GM12878 (cell line): Measurements from ENCODE around the gene TMEM253. TPM values are rescaled to one million over a fixed set of nuclear protein-coding genes. Genes with fewer than 3 reads are reported as not detected.

Experiments used
- ATAC-seq: fragments of 200-7000 bp; cut with Tn5 transposase; 3 replicates; pipeline ENCODE4 v1.9.1; 2020; ENCODE audit warnings: mild to moderate bottlenecking, moderate library complexity
- BruUV-seq: library from RNA; stranded (reverse); fragments of 400-500 nt; replicated peaks from 2 replicates; lab custom pipeline; 2021; lab: Mats Ljungman, UMichigan
- CTCF ChIA-PET: fragments of 300-600 bp; sonication (Branson Sonifier 250); formaldehyde crosslinking; extraction: SDS; loops from one replicate; lab custom pipeline; 2021; ENCODE audit warnings: inconsistent platforms; lab: Yijun Ruan, JAX
- POLR2A ChIA-PET: fragments of 350-600 bp; formaldehyde crosslinking; extraction: SDS; loops from one replicate; lab custom pipeline; 2021; ENCODE audit warnings: inconsistent platforms; lab: Charles Lee
- RAD21 ChIA-PET: fragments of 300-600 bp; sonication (Branson Sonifier 250); formaldehyde crosslinking; loops from one replicate; lab custom pipeline; 2023; ENCODE audit warnings: antibody characterized with exemption; ENCODE audit not compliant: unreplicated experiment; lab: Charles Lee
- SMC1A ChIA-PET: fragments of 300-600 bp; sonication (Branson Sonifier 250); formaldehyde crosslinking; loops from one replicate; lab custom pipeline; 2023; ENCODE audit not compliant: unreplicated experiment, uncharacterized antibody; lab: Charles Lee
- DNase-seq: peaks from one replicate; pipeline ENCODE4 v3.0.0-alpha.2; 2011; ENCODE audit warnings: low read depth, low spot score
- FAIRE-seq: peaks from 3 replicates; lab custom pipeline; 2011; peaks lifted over from hg19 to GRCh38; lab: Jason Lieb, UNC
- H2AFZ ChIP-seq: 2 replicates; pipeline ENCODE4 v1.6.0; 2011; ENCODE audit warnings: low read depth, low read length, control low read depth; ENCODE audit not compliant: control insufficient read depth
- H3K27ac ChIP-seq: 2 replicates; pipeline ENCODE4 v1.5.1; 2011; ENCODE audit warnings: control low read depth; ENCODE audit not compliant: control insufficient read depth, insufficient read depth
- H3K27me3 ChIP-seq, 2 experiments: replicated peaks in 1 of 2; 2 replicates each; pipeline versions ENCODE4 v1.6.0 to v1.6.1; 2011; ENCODE audit warnings: low read length in 1 of 2; ENCODE audit not compliant: control insufficient read depth in 2 of 2, insufficient read depth in 2 of 2
- H3K36me3 ChIP-seq, 2 experiments: 2 replicates each; pipeline ENCODE4 v1.5.1; 2011; ENCODE audit warnings: low read length in 1 of 2; ENCODE audit not compliant: control insufficient read depth in 2 of 2, insufficient read depth in 2 of 2
- H3K4me1 ChIP-seq: 2 replicates; pipeline ENCODE4 v1.6.1; 2011; ENCODE audit warnings: mild to moderate bottlenecking, low read length, moderate library complexity, mixed read lengths; ENCODE audit not compliant: control insufficient read depth, insufficient read depth
- H3K4me2 ChIP-seq: 2 replicates; pipeline ENCODE4 v1.6.0; 2011; ENCODE audit warnings: control low read depth; ENCODE audit not compliant: control insufficient read depth, insufficient read depth
- H3K4me3 ChIP-seq: fragments of 200-600 bp; sonication (generic); 2 replicates; pipeline ENCODE4 v1.5.1; 2016
- H3K79me2 ChIP-seq: 2 replicates; pipeline ENCODE4 v1.6.0; 2011; ENCODE audit warnings: low read length; ENCODE audit not compliant: control insufficient read depth, insufficient read depth
- H3K9ac ChIP-seq: 2 replicates; pipeline ENCODE4 v1.8.0; 2011; ENCODE audit warnings: low read length, control low read depth, mixed read lengths; ENCODE audit not compliant: control insufficient read depth, insufficient read depth
- H3K9me3 ChIP-seq: replicated peaks from 3 replicates; pipeline ENCODE4 v1.5.1; 2011; ENCODE audit warnings: mild to moderate bottlenecking, low read length; ENCODE audit not compliant: control insufficient read depth, insufficient read depth
- H4K20me1 ChIP-seq: 2 replicates; pipeline ENCODE4 v1.6.0; 2011; ENCODE audit not compliant: control insufficient read depth, insufficient read depth
- BMI1 ChIP-seq: fragments of 450-650 bp; IDR thresholded peaks from 2 replicates; pipeline ENCODE4 v1.6.1; 2016; ENCODE audit warnings: mild to moderate bottlenecking, moderate library complexity, borderline replicate concordance
- JUNB ChIP-seq: IDR thresholded peaks from 2 replicates; pipeline ENCODE4 v1.6.1; 2016; ENCODE audit warnings: antibody characterized with exemption, mild to moderate bottlenecking
- LARP7 ChIP-seq: fragments of 450-650 bp; IDR thresholded peaks from 2 replicates; pipeline ENCODE4 v1.6.1; 2017; ENCODE audit warnings: mild to moderate bottlenecking
- MXI1 ChIP-seq: fragments of 150-350 bp; IDR thresholded peaks from 2 replicates; pipeline ENCODE4 v1.6.1; 2011; ENCODE audit warnings: low read depth, mild to moderate bottlenecking, inconsistent platforms, low read length, improper control_type of control experiment
- PML ChIP-seq: IDR thresholded peaks from 2 replicates; pipeline ENCODE4 v1.6.1; 2012; ENCODE audit warnings: low read length, inconsistent platforms
- SMAD1 ChIP-seq: fragments of 450-650 bp; IDR thresholded peaks from 2 replicates; pipeline ENCODE4 v1.6.1; 2018; ENCODE audit warnings: mild to moderate bottlenecking, low read depth; ENCODE audit not compliant: partially characterized antibody
- SPI1 ChIP-seq: IDR thresholded peaks from 2 replicates; pipeline ENCODE4 v1.6.1; 2011; ENCODE audit warnings: low read depth, mild to moderate bottlenecking, low read length, moderate library complexity, borderline replicate concordance; ENCODE audit not compliant: insufficient read depth
- WRNIP1 ChIP-seq: IDR thresholded peaks from 2 replicates; pipeline ENCODE4 v1.6.1; 2011; ENCODE audit warnings: low read depth, low read length, improper control_type of control experiment, borderline replicate concordance
- in situ Hi-C: fragments of 300-500 bp; cut with MboI; formaldehyde crosslinking; loops from 9 replicates; pipeline ENCODE4 v1.14.3; 2018; ENCODE audit warnings: mixed read lengths
- intact Hi-C: fragments of 100-400 bp; cut with micrococcal nuclease; formaldehyde crosslinking; loops from one replicate; pipeline ENCODE4 v1.14.2; 2022; ENCODE audit not compliant: unreplicated experiment
- polyA plus RNA-seq, 11 experiments: library from polyadenylated mRNA; depleted of rRNA in 4 of 11; unstranded in 6 of 11; stranded (reverse) in 5 of 11; fragments of >200 nt; fragmentation: Nextera tagmentation in 4 of 11; fragmentation: Illumina TruSeq in 1 of 11; extraction: Ambion mirVana in 4 of 11; extraction: Trizol in 1 of 11; gene quantifications; 1 replicate in 1 of 11; 2 replicates in 10 of 11; pipeline versions ENCODE4 v1.2.1 to v1.2.3, GENCODE V29; 2011 to 2016; ENCODE audit warnings: inconsistent platforms in 2 of 11, missing spikeins in 2 of 11, low read depth in 1 of 11
- total RNA-seq, 4 experiments: library from RNA; depleted of rRNA in 3 of 4; stranded (reverse); fragments of >200 nt in 3 of 4; fragmentation: Illumina TruSeq in 1 of 4; extraction: Trizol in 1 of 4; gene quantifications; 2 replicates each; pipeline versions ENCODE4 v1.2.1 to v1.2.3, GENCODE V29; 2013 to 2021
- TF ChIP-seq, protein P1 (sequence below): fragments of 450-650 bp; formaldehyde crosslinking; IDR thresholded peaks from 2 replicates; pipeline ENCODE4 v1.4.0; 2022; ENCODE audit warnings: mild to moderate bottlenecking, moderate library complexity

TMEM253 gene
- total and polyA plus RNA-seq, 10 of the 15 experiments (the other 5 are each of a cell fraction or from before 2014, with no cell fraction given) = 0.11 to 0.48 TPM; not detected in 8

DNA sequence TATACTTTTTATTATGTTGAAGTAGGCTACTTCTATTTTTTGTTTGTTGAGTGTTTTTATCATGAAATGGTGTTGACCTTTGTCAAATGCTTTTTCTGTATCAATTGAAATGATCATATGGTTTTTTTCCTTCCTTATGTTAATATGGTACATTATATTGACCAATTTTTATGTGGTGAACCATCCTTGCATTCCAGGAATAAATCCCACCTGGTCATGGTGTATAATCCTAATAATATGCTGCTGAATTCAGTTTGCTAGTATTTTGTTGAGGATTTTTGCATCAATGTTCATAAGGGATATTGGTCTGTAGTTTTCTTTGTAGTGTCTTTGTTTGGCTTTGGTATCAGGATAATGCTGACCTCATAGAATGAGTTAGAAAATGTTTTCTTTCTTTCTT lies 44.6 kb downstream of the TMEM253 start:
- Histone ChIP-seq H3K36me3 (no peaks in the 10 kb centered on the region), H3K27ac (no peak overlapping the region), H3K9ac (no peak overlapping the region), H3K27me3 (no peaks in the 10 kb centered on the region)
- RAD21 ChIA-PET = no interaction called here
- CTCF ChIA-PET = interaction anchor here (1.0 kb wide), 1 partner anchor 18 kb away, joined by 3 read pairs; no protein-coding TSS in a partner anchor
- no TSS peak for BruUV-seq
- TF ChIP-seq, protein P1, sequence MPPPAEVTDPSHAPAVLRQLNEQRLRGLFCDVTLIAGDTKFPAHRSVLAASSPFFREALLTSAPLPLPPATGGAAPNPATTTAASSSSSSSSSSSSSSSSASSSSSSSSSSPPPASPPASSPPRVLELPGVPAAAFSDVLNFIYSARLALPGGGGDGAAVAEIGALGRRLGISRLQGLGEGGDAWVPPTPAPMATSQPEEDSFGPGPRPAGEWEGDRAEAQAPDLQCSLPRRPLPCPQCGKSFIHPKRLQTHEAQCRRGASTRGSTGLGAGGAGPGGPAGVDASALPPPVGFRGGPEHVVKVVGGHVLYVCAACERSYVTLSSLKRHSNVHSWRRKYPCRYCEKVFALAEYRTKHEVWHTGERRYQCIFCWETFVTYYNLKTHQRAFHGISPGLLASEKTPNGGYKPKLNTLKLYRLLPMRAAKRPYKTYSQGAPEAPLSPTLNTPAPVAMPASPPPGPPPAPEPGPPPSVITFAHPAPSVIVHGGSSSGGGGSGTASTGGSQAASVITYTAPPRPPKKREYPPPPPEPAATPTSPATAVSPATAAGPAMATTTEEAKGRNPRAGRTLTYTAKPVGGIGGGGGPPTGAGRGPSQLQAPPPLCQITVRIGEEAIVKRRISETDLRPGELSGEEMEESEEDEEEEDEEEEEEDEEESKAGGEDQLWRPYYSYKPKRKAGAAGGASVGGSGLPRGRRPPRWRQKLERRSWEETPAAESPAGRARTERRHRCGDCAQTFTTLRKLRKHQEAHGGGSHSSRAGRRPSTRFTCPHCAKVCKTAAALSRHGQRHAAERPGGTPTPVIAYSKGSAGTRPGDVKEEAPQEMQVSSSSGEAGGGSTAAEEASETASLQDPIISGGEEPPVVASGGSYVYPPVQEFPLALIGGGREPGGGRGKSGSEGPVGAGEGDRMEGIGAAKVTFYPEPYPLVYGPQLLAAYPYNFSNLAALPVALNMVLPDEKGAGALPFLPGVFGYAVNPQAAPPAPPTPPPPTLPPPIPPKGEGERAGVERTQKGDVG (CRISPR knock-in tag) = no peak
- TF ChIP-seq SMAD1 = no peak
- no peak for TF ChIP-seq JUNB
- no peak for TF ChIP-seq WRNIP1
- no peak for TF ChIP-seq PML
- TF ChIP-seq MXI1 = no peak
- TF ChIP-seq SPI1 = no peak
- no peak for TF ChIP-seq BMI1
- TF ChIP-seq LARP7 = no peak
- TF ChIP-seq, all 136 proteins: peak for 0
- Histone ChIP-seq H3K4me2 (no peak overlapping the region), H3K4me1 (no peaks in the 10 kb centered on the region), H3K79me2 (no peaks in the 10 kb centered on the region), H3K4me3 (no peak overlapping the region), H3K9me3 (no peaks in the 10 kb centered on the region; the same call in 1 of the 3 replicates), H4K20me1 (no peaks in the 10 kb centered on the region), H2AFZ (no peak overlapping the region)
- in situ Hi-C loops = no loop called here
- POLR2A ChIA-PET = no interaction called here
- ATAC-seq (no peak), DNase-seq (no peak), FAIRE-seq (no peak)
- SMC1A ChIA-PET = no interaction called here
- intact Hi-C loops = no loop called here
